Adipose tissue (tissue), 3 donors: Measurements from ENCODE around the gene CCDC34. TPM values are rescaled to one million over a fixed set of nuclear protein-coding genes. Genes with fewer than 3 reads are reported as not detected.

Experiments used
- H3K27ac ChIP-seq: one replicate; pipeline ENCODE4 v1.5.1; 2013; ENCODE audit warnings: low read depth, low read length
- WGBS, 3 donors: extraction: QIAGEN DNeasy Blood & Tissue Kit; methylation state at CpG; one replicate each; pipeline ENCODE4 v1.1.7; 2013; 5-methylcytosine and 5-hydroxymethylcytosine counted together
- polyA plus RNA-seq, 3 donors: library from polyadenylated mRNA; stranded (reverse); fragments of 200-250 nt; gene quantifications; one replicate each; pipeline ENCODE4 v1.2.3, GENCODE V29; 2013
- donor health status: healthy with polysubstance abuse.
- donor health status: Bipolar disorder and iron deficiency.
- donor health status: healthy.

CCDC34 gene
- polyA plus RNA-seq, 3 donors = 2.8 to 5.8 (median 3.6) TPM

- no peak overlapping the region for H3K27ac ChIP-seq
- WGBS, 3 donors = 81 to 94% (median 92%) methylated on average over 3 of the region's 3 CpGs
Observed at GRCh38 chr11:27373392-27373791, 10.4 kb upstream of the CCDC34 start.

GRCh38 chr11:27372164-27372563, 9.1 kb upstream of the CCDC34 start:
- H3K27ac ChIP-seq = no peak overlapping the region
- WGBS, 3 donors = 46 to 87% (median 86%) methylated on average over 2 of the region's 2 CpGs

GRCh38 chr11:27371489-27371888, 8.5 kb upstream of the CCDC34 start:
- no peak overlapping the region for H3K27ac ChIP-seq

GRCh38 chr11:27370374-27370773, 7.4 kb upstream of the CCDC34 start:
- 49 to 67% (median 62%) methylated on average over 2 of the region's 2 CpGs for WGBS, 3 donors
- no peak overlapping the region for H3K27ac ChIP-seq

- no peak overlapping the region for H3K27ac ChIP-seq
- 53 to 91% (median 89%) methylated on average over 10 of the region's 10 CpGs for WGBS, 3 donors
Observed at GRCh38 chr11:27367881-27368280, 4.9 kb upstream of the CCDC34 start.

GRCh38 chr11:27363576-27364117, 632 bp upstream of the CCDC34 start:
- WGBS, 3 donors = 24 to 38% (median 35%) methylated on average over 13 of the region's 13 CpGs
- H3K27ac ChIP-seq = no peak overlapping the region

- 59 to 85% (median 77%) methylated on average over 8 of the region's 8 CpGs for WGBS, 3 donors
- H3K27ac ChIP-seq = no peak overlapping the region
Observed at GRCh38 chr11:27361649-27362431, 1.2 kb downstream of the CCDC34 start.

GRCh38 chr11:27358296-27358695, 4.7 kb downstream of the CCDC34 start:
- H3K27ac ChIP-seq = no peak overlapping the region
- 61 to 88% (median 66%) methylated on average over 1 of the region's 1 CpG for WGBS, 3 donors

- no peak overlapping the region for H3K27ac ChIP-seq
- WGBS, 3 donors = 29 to 79% (median 70%) methylated on average over 4 of the region's 4 CpGs
Observed at GRCh38 chr11:27357250-27357649, 5.8 kb downstream of the CCDC34 start.

- H3K27ac ChIP-seq = no peak overlapping the region
- 66 to 90% (median 88%) methylated on average over 5 of the region's 5 CpGs for WGBS, 3 donors
Observed at GRCh38 chr11:27356624-27357222, 6.3 kb downstream of the CCDC34 start.

- no peak overlapping the region for H3K27ac ChIP-seq
- 52 to 63% (median 58%) methylated on average over 3 of the region's 3 CpGs for WGBS, 3 donors
Observed at GRCh38 chr11:27355575-27356104, 7.4 kb downstream of the CCDC34 start.

- 65 to 71% (median 68%) methylated on average over 5 of the region's 5 CpGs for WGBS, 3 donors
- no peak overlapping the region for H3K27ac ChIP-seq
Observed at GRCh38 chr11:27354359-27354965, 8.6 kb downstream of the CCDC34 start.

GRCh38 chr11:27353593-27354358, 9.2 kb downstream of the CCDC34 start:
- WGBS, 3 donors = 90 to 98% (median 97%) methylated on average over 2 of the region's 2 CpGs

GRCh38 chr11:27352781-27353180, 10.2 kb downstream of the CCDC34 start:
- H3K27ac ChIP-seq = no peak overlapping the region
- 97 to 100% (median 97%) methylated on average over 2 of the region's 2 CpGs for WGBS, 3 donors

More at GRCh38 chr11:27353593-27354358, 9.2 kb downstream of the CCDC34 start:
- no peak overlapping the region for H3K27ac ChIP-seq

GRCh38 chr11:27350511-27350910, 12.5 kb downstream of the CCDC34 start:
- H3K27ac ChIP-seq = no peak overlapping the region

GRCh38 chr11:27349919-27350318, 13.1 kb downstream of the CCDC34 start:
- H3K27ac ChIP-seq = no peak overlapping the region
- 92 to 98% (median 92%) methylated on average over 2 of the region's 2 CpGs for WGBS, 3 donors

GRCh38 chr11:27348340-27348873, 14.6 kb downstream of the CCDC34 start:
- WGBS, 3 donors = 27 to 45% (median 33%) methylated on average over 3 of the region's 3 CpGs
- no peak overlapping the region for H3K27ac ChIP-seq
